ENCODE results near the gene ETV3L.

Gene ETV3L

GRCh38 chr1:157087030-157087429 lies 12.6 kb downstream of the ETV3L start:
- H3K9ac ChIP-seq, result no peak overlapping the region
- no peak overlapping the region for H3K27ac ChIP-seq
- no peaks in the 10 kb centered on the region for H4K20me1 ChIP-seq (ENCODE audit: insufficient read depth)
- no peak overlapping the region for H2AFZ ChIP-seq (ENCODE audit: low read depth)
- TF ChIP-seq CTCF (conservative IDR thresholded peaks at IDR 0.05; ENCODE audit: low read depth, low read length), result no peak
- no peak overlapping the region for H3K4me3 ChIP-seq (IDR thresholded peaks at IDR 0.05; ENCODE audit: insufficient read depth, low read depth, low read length)
- no peak overlapping the region for H3K4me2 ChIP-seq
- H3K36me3 ChIP-seq (ENCODE audit: insufficient read depth), result no peaks in the 10 kb centered on the region
- no peaks in the 10 kb centered on the region for H3K79me2 ChIP-seq (ENCODE audit: insufficient read depth, low read depth)
- H3K27me3 ChIP-seq (ENCODE audit: insufficient read depth, low read depth), result no peaks in the 10 kb centered on the region
- peaks cover 5% of the 10 kb centered on the region for H3K4me1 ChIP-seq (ENCODE audit: low read depth, poor library complexity, severe bottlenecking)

- Histone ChIP-seq H3K4me2 (no peak overlapping the region), H2AFZ (ENCODE audit: low read depth) (no peak overlapping the region), H3K79me2 (ENCODE audit: insufficient read depth, low read depth) (no peaks in the 10 kb centered on the region), H3K36me3 (ENCODE audit: insufficient read depth) (no peaks in the 10 kb centered on the region), H4K20me1 (ENCODE audit: insufficient read depth) (no peaks in the 10 kb centered on the region), H3K9ac (no peak overlapping the region), H3K4me1 (ENCODE audit: low read depth, poor library complexity, severe bottlenecking) (peaks cover 5% of the 10 kb centered on the region), H3K27me3 (ENCODE audit: insufficient read depth, low read depth) (no peaks in the 10 kb centered on the region), H3K27ac (no peak overlapping the region), H3K4me3 (IDR thresholded peaks at IDR 0.05; ENCODE audit: insufficient read depth, low read depth, low read length) (no peak overlapping the region)
- no peak for TF ChIP-seq CTCF (conservative IDR thresholded peaks at IDR 0.05; ENCODE audit: low read depth, low read length)
These were observed 13.3 kb downstream of the ETV3L start for GRCh38 chr1:157086299-157086698.

- Histone ChIP-seq H3K9ac (no peak overlapping the region), H3K4me1 (ENCODE audit: low read depth, poor library complexity, severe bottlenecking) (peaks cover 3% of the 10 kb centered on the region), H3K79me2 (ENCODE audit: insufficient read depth, low read depth) (no peaks in the 10 kb centered on the region), H3K27ac (no peak overlapping the region), H4K20me1 (ENCODE audit: insufficient read depth) (no peaks in the 10 kb centered on the region), H2AFZ (ENCODE audit: low read depth) (no peak overlapping the region), H3K27me3 (ENCODE audit: insufficient read depth, low read depth) (no peaks in the 10 kb centered on the region), H3K4me3 (IDR thresholded peaks at IDR 0.05; ENCODE audit: insufficient read depth, low read depth, low read length) (no peak overlapping the region), H3K36me3 (ENCODE audit: insufficient read depth) (no peaks in the 10 kb centered on the region), H3K4me2 (no peak overlapping the region)
- no peak for TF ChIP-seq CTCF (conservative IDR thresholded peaks at IDR 0.05; ENCODE audit: low read depth, low read length)
These were observed 14.2 kb downstream of the ETV3L start for GRCh38 chr1:157085421-157085820.

GRCh38 chr1:157084720-157085119 lies 14.9 kb downstream of the ETV3L start:
- Histone ChIP-seq H2AFZ (ENCODE audit: low read depth) (no peak overlapping the region), H3K4me2 (no peak overlapping the region), H3K4me1 (ENCODE audit: low read depth, poor library complexity, severe bottlenecking) (no peaks in the 10 kb centered on the region), H3K36me3 (ENCODE audit: insufficient read depth) (no peaks in the 10 kb centered on the region), H3K27ac (no peak overlapping the region), H3K4me3 (IDR thresholded peaks at IDR 0.05; ENCODE audit: insufficient read depth, low read depth, low read length) (no peak overlapping the region), H4K20me1 (ENCODE audit: insufficient read depth) (no peaks in the 10 kb centered on the region), H3K27me3 (ENCODE audit: insufficient read depth, low read depth) (no peaks in the 10 kb centered on the region), H3K79me2 (ENCODE audit: insufficient read depth, low read depth) (no peaks in the 10 kb centered on the region), H3K9ac (no peak overlapping the region)
- TF ChIP-seq CTCF (conservative IDR thresholded peaks at IDR 0.05; ENCODE audit: low read depth, low read length), result no peak

Measured in KMS-11 (cell line).